ENCODE measurements around the gene ERCC3.

DNA sequence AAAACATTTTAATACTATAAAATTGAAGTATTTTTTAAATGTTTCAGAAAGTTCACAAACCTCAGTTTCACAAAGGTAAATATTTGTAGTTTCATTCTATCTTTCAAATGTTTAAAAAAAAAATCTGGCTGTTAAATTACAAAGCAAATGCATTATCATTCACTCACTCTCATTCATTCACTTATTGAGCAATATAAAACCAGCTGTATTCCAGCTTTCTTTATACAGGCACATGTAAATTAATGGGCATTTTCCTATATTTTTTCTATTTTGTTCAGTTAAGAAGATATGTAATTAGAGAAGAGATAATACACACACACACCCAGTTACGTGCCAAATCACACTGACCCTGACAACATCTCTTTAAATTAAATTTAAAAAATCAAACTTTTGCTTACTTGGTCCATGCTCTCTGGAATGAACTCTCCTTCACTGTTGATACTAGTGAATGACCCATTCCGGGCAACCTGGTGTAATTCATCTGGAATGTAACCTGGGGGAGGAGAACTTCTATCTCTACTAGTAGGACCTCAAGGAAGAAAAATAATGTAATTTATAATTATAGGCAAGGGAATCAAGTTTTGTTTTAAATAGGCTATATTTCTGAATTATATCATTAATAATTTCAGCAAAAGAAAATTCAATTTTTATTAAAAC, 32.5 kb upstream of the ERCC3 start:
- TF ChIP-seq, protein P1, sequence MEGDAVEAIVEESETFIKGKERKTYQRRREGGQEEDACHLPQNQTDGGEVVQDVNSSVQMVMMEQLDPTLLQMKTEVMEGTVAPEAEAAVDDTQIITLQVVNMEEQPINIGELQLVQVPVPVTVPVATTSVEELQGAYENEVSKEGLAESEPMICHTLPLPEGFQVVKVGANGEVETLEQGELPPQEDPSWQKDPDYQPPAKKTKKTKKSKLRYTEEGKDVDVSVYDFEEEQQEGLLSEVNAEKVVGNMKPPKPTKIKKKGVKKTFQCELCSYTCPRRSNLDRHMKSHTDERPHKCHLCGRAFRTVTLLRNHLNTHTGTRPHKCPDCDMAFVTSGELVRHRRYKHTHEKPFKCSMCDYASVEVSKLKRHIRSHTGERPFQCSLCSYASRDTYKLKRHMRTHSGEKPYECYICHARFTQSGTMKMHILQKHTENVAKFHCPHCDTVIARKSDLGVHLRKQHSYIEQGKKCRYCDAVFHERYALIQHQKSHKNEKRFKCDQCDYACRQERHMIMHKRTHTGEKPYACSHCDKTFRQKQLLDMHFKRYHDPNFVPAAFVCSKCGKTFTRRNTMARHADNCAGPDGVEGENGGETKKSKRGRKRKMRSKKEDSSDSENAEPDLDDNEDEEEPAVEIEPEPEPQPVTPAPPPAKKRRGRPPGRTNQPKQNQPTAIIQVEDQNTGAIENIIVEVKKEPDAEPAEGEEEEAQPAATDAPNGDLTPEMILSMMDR (IDR thresholded peaks at IDR 0.05), result no peak
- TF ChIP-seq POLR2A (IDR thresholded peaks at IDR 0.05), result no peak

Data from stomach (tissue), 4 donors.